OCI-LY7 (cell line): ENCODE results near the gene GBA3.

Experiments used
- CTCF ChIP-seq: fragments of 200-600 bp; sonication (generic); conservative IDR thresholded peaks from 2 replicates; pipeline ENCODE4 v1.5.1; 2014; ENCODE audit warnings: mild to moderate bottlenecking, antibody characterized with exemption, low read length, moderate library complexity, mixed read lengths
- EZH2phosphoT487 ChIP-seq: fragments of 200-600 bp; sonication (generic); IDR thresholded peaks from 2 replicates; pipeline ENCODE4 v1.6.1; 2018; ENCODE audit warnings: low read depth, borderline replicate concordance, mild to moderate bottlenecking, mixed run types, antibody characterized with exemption, low read length, moderate library complexity, mixed read lengths

GRCh38 chr4:22736912-22737311 lies 44.2 kb downstream of the GBA3 start:
- TF ChIP-seq CTCF (no peak), EZH2phosphoT487 (no peak)
